Liver (tissue), 9 donors: ENCODE results near the gene PEX14. TPM values are rescaled to one million over a fixed set of nuclear protein-coding genes. Genes with fewer than 3 reads are reported as not detected.

Experiments
- DNase-seq: peaks from one replicate; pipeline ENCODE4 v3.0.0-alpha.2; 2017; ENCODE audit warnings: low spot score
- H3K27ac ChIP-seq, 2 donors: one replicate each; pipeline ENCODE4 v1.7.0; 2013; ENCODE audit warnings: inconsistent platforms in 2 of 2, low read length in 2 of 2, control low read depth in 1 of 2, low read depth in 1 of 2, mild to moderate bottlenecking in 1 of 2
- H3K27me3 ChIP-seq, 4 donors: one replicate each; pipeline versions ENCODE4 v1.6.1 to v1.7.0; 2013; ENCODE audit warnings: low read length in 3 of 4, inconsistent platforms in 1 of 4, mild to moderate bottlenecking in 1 of 4, moderate library complexity in 1 of 4; ENCODE audit not compliant: control insufficient read depth in 4 of 4, insufficient read depth in 4 of 4
- H3K36me3 ChIP-seq, 4 donors: one replicate each; pipeline versions ENCODE4 v1.6.1 to v1.7.0; 2013; ENCODE audit warnings: low read length in 3 of 4, mild to moderate bottlenecking in 3 of 4, low read depth in 1 of 4, moderate library complexity in 1 of 4; ENCODE audit not compliant: control insufficient read depth in 4 of 4, insufficient read depth in 3 of 4
- H3K4me1 ChIP-seq, 4 donors: one replicate each; pipeline versions ENCODE4 v1.6.1 to v1.7.0; 2013; ENCODE audit warnings: low read length in 3 of 4, mild to moderate bottlenecking in 3 of 4, moderate library complexity in 1 of 4; ENCODE audit not compliant: control insufficient read depth in 4 of 4, insufficient read depth in 4 of 4
- H3K4me3 ChIP-seq, 3 donors: one replicate each; pipeline versions ENCODE4 v1.6.1 to v1.7.0; 2013; ENCODE audit warnings: low read length in 3 of 3, control low read depth in 1 of 3, low read depth in 1 of 3, mild to moderate bottlenecking in 1 of 3
- H3K9ac ChIP-seq, 2 donors: one replicate each; pipeline ENCODE4 v1.7.0; 2013; ENCODE audit warnings: low read length in 2 of 2, mild to moderate bottlenecking in 2 of 2, moderate library complexity in 2 of 2, control low read depth in 1 of 2, low read depth in 1 of 2
- H3K9me3 ChIP-seq, 4 donors: one replicate each; pipeline versions ENCODE4 v1.6.1 to v1.7.0; 2013; ENCODE audit warnings: low read length in 3 of 4; ENCODE audit not compliant: control insufficient read depth in 4 of 4
- ATF3 ChIP-seq: IDR thresholded peaks from 2 replicates; pipeline ENCODE4 v1.6.1; 2016; ENCODE audit warnings: antibody characterized with exemption
- EGR1 ChIP-seq, 2 donors: IDR thresholded peaks; 2 replicates each; pipeline ENCODE4 v1.6.1; 2016 to 2018; ENCODE audit warnings: antibody characterized with exemption in 2 of 2, low read depth in 2 of 2
- FOXA1 ChIP-seq: IDR thresholded peaks from 2 replicates; pipeline ENCODE4 v1.6.1; 2016; ENCODE audit warnings: antibody characterized with exemption
- FOXA2 ChIP-seq: IDR thresholded peaks from 2 replicates; pipeline ENCODE4 v1.6.1; 2016; ENCODE audit warnings: antibody characterized with exemption
- GABPA ChIP-seq, 2 donors: IDR thresholded peaks in 1 of 2; conservative IDR thresholded peaks in 1 of 2; 2 replicates each; pipeline ENCODE4 v1.6.1; 2016; ENCODE audit warnings: antibody characterized with exemption in 2 of 2, mild to moderate bottlenecking in 1 of 2, moderate library complexity in 1 of 2
- HNF4A ChIP-seq, 2 donors: conservative IDR thresholded peaks; 2 replicates each; pipeline ENCODE4 v1.6.1; 2016; ENCODE audit warnings: antibody characterized with exemption in 2 of 2, mild to moderate bottlenecking in 2 of 2
- JUND ChIP-seq, 2 donors: IDR thresholded peaks; 2 replicates each; pipeline ENCODE4 v1.6.1; 2016; ENCODE audit warnings: antibody characterized with exemption in 2 of 2
- RAD21 ChIP-seq, 2 donors: IDR thresholded peaks; 2 replicates each; pipeline ENCODE4 v1.6.1; 2016; ENCODE audit warnings: antibody characterized with exemption in 2 of 2, mild to moderate bottlenecking in 2 of 2
- RXRA ChIP-seq, 2 donors: IDR thresholded peaks; 2 replicates each; pipeline ENCODE4 v1.6.1; 2017 to 2018; ENCODE audit warnings: antibody characterized with exemption in 2 of 2, mild to moderate bottlenecking in 1 of 2
- SP1 ChIP-seq: IDR thresholded peaks from 2 replicates; pipeline ENCODE4 v1.6.1; 2018; ENCODE audit warnings: antibody characterized with exemption, mild to moderate bottlenecking
- YY1 ChIP-seq: IDR thresholded peaks from 2 replicates; pipeline ENCODE4 v1.6.1; 2016; ENCODE audit warnings: antibody characterized with exemption, mild to moderate bottlenecking
- WGBS: extraction: QIAGEN DNeasy Blood & Tissue Kit; methylation state at CpG from one replicate; pipeline ENCODE4 v1.1.7; 2013; 5-methylcytosine and 5-hydroxymethylcytosine counted together
- polyA plus RNA-seq, 2 donors: library from polyadenylated mRNA; stranded (reverse) in 1 of 2; unstranded in 1 of 2; fragments of 200-250 nt in 1 of 2; fragments of >200 nt in 1 of 2; fragmentation: Nextera tagmentation in 1 of 2; extraction: Ambion mirVana in 1 of 2; gene quantifications; one replicate each; pipeline versions ENCODE4 v1.2.1 to v1.2.3, GENCODE V29; 2013 to 2015
- total RNA-seq, 2 donors: library from RNA; depleted of rRNA; stranded (reverse); fragments of >200 nt; gene quantifications; one replicate each; pipeline ENCODE4 v1.2.3, GENCODE V29; 2014
- TF ChIP-seq, protein P1 (sequence below): IDR thresholded peaks from 2 replicates; pipeline ENCODE4 v1.6.1; 2016; ENCODE audit warnings: antibody characterized with exemption
- TF ChIP-seq, protein P2 (sequence below): fragments of 150-350 bp; IDR thresholded peaks from 2 replicates; pipeline ENCODE4 v1.5.1; 2017; ENCODE audit warnings: improper control_type of control experiment, low read depth, low read length; ENCODE audit not compliant: missing input control
- donor health status: healthy.
- donor health status: healthy.
- donor health status: healthy.
- donor health status: healthy.
- donor health status: healthy.

The PEX14 gene
- total and polyA plus RNA-seq, 4 donors = 7.1 to 16.1 (median 11.7) TPM

DNA sequence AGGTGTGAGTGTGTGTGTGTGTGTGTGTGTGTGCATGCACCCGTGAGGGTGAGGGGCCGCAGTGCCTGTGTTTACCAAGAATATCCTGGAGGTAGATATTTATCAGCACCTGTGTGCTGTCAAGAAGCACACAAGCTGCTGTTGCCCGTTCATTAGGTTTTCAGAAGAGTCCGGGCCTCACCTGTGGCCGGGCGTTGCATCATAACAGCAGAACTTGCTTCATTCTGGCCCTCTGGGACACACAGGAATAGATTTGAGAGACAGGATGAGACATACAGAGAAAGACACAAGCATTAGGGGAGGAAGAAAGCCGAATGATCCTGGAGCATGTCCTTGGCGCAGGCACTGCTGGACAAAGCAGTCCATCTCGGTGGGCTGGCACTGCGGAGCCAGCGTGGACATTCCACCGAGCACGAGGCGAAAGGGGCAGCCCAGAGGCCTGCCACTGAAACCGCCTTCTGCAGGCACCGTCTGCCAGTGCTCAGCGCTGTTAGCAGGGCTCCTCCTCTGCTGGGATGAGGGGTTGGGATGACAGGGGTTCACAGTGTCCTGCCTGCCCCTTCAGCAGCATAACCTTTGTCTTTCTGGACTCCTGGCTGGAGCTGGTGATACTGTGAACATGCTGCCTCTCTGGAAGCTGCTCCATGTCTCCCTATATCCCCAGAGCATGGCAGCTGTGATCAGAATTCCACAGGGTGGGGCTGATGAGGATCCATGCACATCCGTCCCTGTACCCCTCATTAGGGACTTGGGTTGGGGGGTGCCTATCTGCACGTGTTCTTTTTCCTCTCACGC lies 81.1 kb downstream of the PEX14 start:
- Histone ChIP-seq H3K4me3 (no peak overlapping the region), H3K27ac (peak overlapping the region; percentile 31 to 42), H3K9me3 (no peaks in the 10 kb centered on the region), H3K36me3 (no peaks in the 10 kb centered on the region), H3K27me3 (no peaks in the 10 kb centered on the region), H3K9ac (no peak overlapping the region), H3K4me1 (peaks cover 3 to 29% (median 17%) of the 10 kb centered on the region in 4 donors)
- peak; percentile 10 for TF ChIP-seq YY1
- no peak for TF ChIP-seq GABPA (IDR thresholded peaks at IDR 0.05 in 1 of 2, conservative IDR thresholded peaks at IDR 0.05 in 1 of 2)
- TF ChIP-seq, protein P1, sequence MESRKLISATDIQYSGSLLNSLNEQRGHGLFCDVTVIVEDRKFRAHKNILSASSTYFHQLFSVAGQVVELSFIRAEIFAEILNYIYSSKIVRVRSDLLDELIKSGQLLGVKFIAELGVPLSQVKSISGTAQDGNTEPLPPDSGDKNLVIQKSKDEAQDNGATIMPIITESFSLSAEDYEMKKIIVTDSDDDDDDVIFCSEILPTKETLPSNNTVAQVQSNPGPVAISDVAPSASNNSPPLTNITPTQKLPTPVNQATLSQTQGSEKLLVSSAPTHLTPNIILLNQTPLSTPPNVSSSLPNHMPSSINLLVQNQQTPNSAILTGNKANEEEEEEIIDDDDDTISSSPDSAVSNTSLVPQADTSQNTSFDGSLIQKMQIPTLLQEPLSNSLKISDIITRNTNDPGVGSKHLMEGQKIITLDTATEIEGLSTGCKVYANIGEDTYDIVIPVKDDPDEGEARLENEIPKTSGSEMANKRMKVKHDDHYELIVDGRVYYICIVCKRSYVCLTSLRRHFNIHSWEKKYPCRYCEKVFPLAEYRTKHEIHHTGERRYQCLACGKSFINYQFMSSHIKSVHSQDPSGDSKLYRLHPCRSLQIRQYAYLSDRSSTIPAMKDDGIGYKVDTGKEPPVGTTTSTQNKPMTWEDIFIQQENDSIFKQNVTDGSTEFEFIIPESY = no peak
- peak in 1 of 2 donors; percentile 12 for TF ChIP-seq RAD21 (IDR thresholded peaks at IDR 0.05)
- peak; percentile 54 for TF ChIP-seq ATF3
- TF ChIP-seq SP1 = peak; percentile 52
- TF ChIP-seq RXRA (IDR thresholded peaks at IDR 0.05) = peak; percentile 82 to 85
- TF ChIP-seq HNF4A (conservative IDR thresholded peaks at IDR 0.05) = peak; percentile 92 to 93
- WGBS = 37% methylated on average over 20 of the region's 20 CpGs
- DNase-seq = no peak

DNA sequence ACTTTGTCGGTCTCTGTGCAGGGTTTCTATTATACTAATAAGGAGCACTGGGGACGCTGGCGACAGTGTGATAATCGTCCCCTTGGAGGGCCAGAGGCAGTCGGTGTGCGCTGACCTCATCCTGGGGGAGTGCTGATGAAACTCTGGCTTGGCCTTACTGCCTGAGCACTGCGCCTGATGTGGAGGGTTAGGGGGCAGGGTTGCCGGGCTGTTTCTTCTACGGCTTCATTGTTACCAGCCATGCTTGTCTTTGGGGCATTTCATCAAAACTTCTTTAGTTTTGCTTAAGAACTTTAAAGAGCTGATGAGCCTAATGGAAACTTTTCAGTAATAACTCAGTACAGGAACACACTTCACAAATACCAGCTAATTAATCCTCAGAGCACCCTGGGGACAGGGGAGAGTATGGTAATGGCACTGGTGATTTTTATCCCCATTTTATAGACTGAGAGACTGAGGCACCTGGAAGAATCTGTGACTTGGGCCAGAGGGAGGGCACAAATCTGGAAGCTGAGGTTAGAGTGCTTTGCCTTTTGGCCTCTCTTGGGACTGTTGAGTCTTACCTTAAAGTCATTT lies 81.8 kb downstream of the PEX14 start:
- Histone ChIP-seq H3K4me3 (no peak overlapping the region), H3K27ac (peak overlapping the region in 1 of 2 donors; percentile 42), H3K4me1 (peaks cover 3 to 29% (median 17%) of the 10 kb centered on the region in 4 donors), H3K9me3 (no peaks in the 10 kb centered on the region), H3K36me3 (no peaks in the 10 kb centered on the region), H3K9ac (no peak overlapping the region), H3K27me3 (no peaks in the 10 kb centered on the region)
- TF ChIP-seq HNF4A (conservative IDR thresholded peaks at IDR 0.05) (no peak), FOXA2 (no peak)
- WGBS = 76% methylated on average over 9 of the region's 9 CpGs
- DNase-seq = no peak

DNA sequence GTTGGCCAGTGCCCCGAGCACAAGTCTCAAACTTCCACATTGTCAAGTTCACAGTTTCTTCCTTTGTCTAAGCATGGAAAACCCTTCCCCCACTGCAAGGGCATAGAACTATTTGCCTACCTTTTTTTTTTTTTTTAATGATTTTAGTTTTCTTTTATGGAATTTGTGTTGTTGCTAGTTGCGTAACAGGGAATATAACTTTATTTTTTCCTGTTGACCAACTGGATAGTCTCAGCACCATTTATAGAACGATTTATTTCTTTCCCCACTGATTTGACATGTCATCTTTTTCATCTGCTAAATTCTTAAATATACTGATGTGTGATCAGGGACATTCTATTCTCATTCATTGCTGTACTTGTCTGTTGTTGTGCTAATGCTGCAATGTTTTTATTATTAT lies 83.0 kb downstream of the PEX14 start:
- TF ChIP-seq YY1 (no peak), RXRA (IDR thresholded peaks at IDR 0.05) (no peak), GABPA (IDR thresholded peaks at IDR 0.05 in 1 of 2, conservative IDR thresholded peaks at IDR 0.05 in 1 of 2) (no peak), JUND (IDR thresholded peaks at IDR 0.05) (no peak), EGR1 (IDR thresholded peaks at IDR 0.05; ENCODE audit: low read depth in 2 of 2) (no peak), FOXA1 (no peak), FOXA2 (no peak)
- TF ChIP-seq, protein P1 = no peak
- TF ChIP-seq, protein P2, sequence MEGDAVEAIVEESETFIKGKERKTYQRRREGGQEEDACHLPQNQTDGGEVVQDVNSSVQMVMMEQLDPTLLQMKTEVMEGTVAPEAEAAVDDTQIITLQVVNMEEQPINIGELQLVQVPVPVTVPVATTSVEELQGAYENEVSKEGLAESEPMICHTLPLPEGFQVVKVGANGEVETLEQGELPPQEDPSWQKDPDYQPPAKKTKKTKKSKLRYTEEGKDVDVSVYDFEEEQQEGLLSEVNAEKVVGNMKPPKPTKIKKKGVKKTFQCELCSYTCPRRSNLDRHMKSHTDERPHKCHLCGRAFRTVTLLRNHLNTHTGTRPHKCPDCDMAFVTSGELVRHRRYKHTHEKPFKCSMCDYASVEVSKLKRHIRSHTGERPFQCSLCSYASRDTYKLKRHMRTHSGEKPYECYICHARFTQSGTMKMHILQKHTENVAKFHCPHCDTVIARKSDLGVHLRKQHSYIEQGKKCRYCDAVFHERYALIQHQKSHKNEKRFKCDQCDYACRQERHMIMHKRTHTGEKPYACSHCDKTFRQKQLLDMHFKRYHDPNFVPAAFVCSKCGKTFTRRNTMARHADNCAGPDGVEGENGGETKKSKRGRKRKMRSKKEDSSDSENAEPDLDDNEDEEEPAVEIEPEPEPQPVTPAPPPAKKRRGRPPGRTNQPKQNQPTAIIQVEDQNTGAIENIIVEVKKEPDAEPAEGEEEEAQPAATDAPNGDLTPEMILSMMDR = no peak
- Histone ChIP-seq H3K9me3 (no peaks in the 10 kb centered on the region), H3K4me1 (peaks cover 3 to 29% (median 17%) of the 10 kb centered on the region in 4 donors), H3K27me3 (no peaks in the 10 kb centered on the region), H3K36me3 (no peaks in the 10 kb centered on the region), H3K4me3 (no peak overlapping the region), H3K27ac (no peak overlapping the region), H3K9ac (peak overlapping the region in 1 of 2 donors; percentile 2)
- 82% methylated on average over 3 of the region's 3 CpGs for WGBS
- DNase-seq = no peak
